HEK293T (cell line): ENCODE measurements around the gene GNG2.

Experiments used
- CTCF ChIA-PET: fragments of 350-600 bp; formaldehyde crosslinking; extraction: SDS; loops from one replicate; lab custom pipeline; 2021; ENCODE audit warnings: antibody characterized with exemption, inconsistent platforms; lab: Yijun Ruan, JAX
- POLR2A ChIA-PET: fragments of 350-600 bp; formaldehyde crosslinking; extraction: SDS; loops from one replicate; lab custom pipeline; 2020; ENCODE audit warnings: antibody characterized with exemption, inconsistent platforms; lab: Yijun Ruan, JAX
- DNase-seq: peaks from one replicate; pipeline ENCODE4 v3.0.0; 2012; ENCODE audit warnings: mixed read lengths; ENCODE audit errors: extremely low spot score
- ARNT ChIP-seq: fragments of 450-650 bp; IDR thresholded peaks from 2 replicates; pipeline ENCODE4 v1.6.1; 2017; ENCODE audit warnings: mild to moderate bottlenecking
- BHLHE40 ChIP-seq: fragments of 450-650 bp; IDR thresholded peaks from 2 replicates; pipeline ENCODE4 v1.6.1; 2016; ENCODE audit warnings: mild to moderate bottlenecking, moderate library complexity, borderline replicate concordance
- CTBP1 ChIP-seq: fragments of 450-650 bp; IDR thresholded peaks from 2 replicates; pipeline ENCODE4 v1.6.1; 2016; ENCODE audit warnings: borderline replicate concordance
- ELF4 ChIP-seq: fragments of 450-650 bp; IDR thresholded peaks from 2 replicates; pipeline ENCODE4 v1.6.1; 2017; ENCODE audit warnings: antibody characterized with exemption
- FOXA1 ChIP-seq: fragments of 450-650 bp; IDR thresholded peaks from 2 replicates; pipeline ENCODE4 v1.6.1; 2016; ENCODE audit warnings: mild to moderate bottlenecking
- FOXK2 ChIP-seq: fragments of 450-650 bp; IDR thresholded peaks from 2 replicates; pipeline ENCODE4 v1.6.1; 2016; ENCODE audit warnings: mild to moderate bottlenecking
- FOXM1 ChIP-seq: fragments of 450-650 bp; IDR thresholded peaks from 2 replicates; pipeline ENCODE4 v1.6.1; 2017; ENCODE audit warnings: mild to moderate bottlenecking, borderline replicate concordance
- HDGF ChIP-seq: fragments of 450-650 bp; IDR thresholded peaks from 2 replicates; pipeline ENCODE4 v1.6.1; 2017; ENCODE audit warnings: antibody characterized with exemption, borderline replicate concordance
- L3MBTL2 ChIP-seq: fragments of 450-650 bp; conservative IDR thresholded peaks from 2 replicates; pipeline ENCODE4 v1.6.1; 2016; ENCODE audit warnings: mild to moderate bottlenecking
- LEF1 ChIP-seq: fragments of 450-650 bp; IDR thresholded peaks from 2 replicates; pipeline ENCODE4 v1.6.1; 2017; ENCODE audit warnings: mild to moderate bottlenecking, borderline replicate concordance
- NFRKB ChIP-seq: fragments of 450-650 bp; IDR thresholded peaks from 2 replicates; pipeline ENCODE4 v1.6.1; 2016; ENCODE audit warnings: mild to moderate bottlenecking, moderate library complexity
- SP1 ChIP-seq: fragments of 450-650 bp; IDR thresholded peaks from 2 replicates; pipeline ENCODE4 v1.6.1; 2017
- SUZ12 ChIP-seq: fragments of 450-650 bp; IDR thresholded peaks from 2 replicates; pipeline ENCODE4 v1.6.1; 2016; ENCODE audit warnings: mild to moderate bottlenecking
- TARDBP ChIP-seq: fragments of 450-650 bp; IDR thresholded peaks from 2 replicates; pipeline ENCODE4 v1.6.1; 2016
- ZNF384 ChIP-seq: fragments of 450-650 bp; IDR thresholded peaks from 2 replicates; pipeline ENCODE4 v1.6.1; 2016
- TF ChIP-seq, protein P1 (sequence below): fragments of 450-650 bp; IDR thresholded peaks from 2 replicates; pipeline ENCODE4 v1.6.1; 2016

Gene GNG2

DNA sequence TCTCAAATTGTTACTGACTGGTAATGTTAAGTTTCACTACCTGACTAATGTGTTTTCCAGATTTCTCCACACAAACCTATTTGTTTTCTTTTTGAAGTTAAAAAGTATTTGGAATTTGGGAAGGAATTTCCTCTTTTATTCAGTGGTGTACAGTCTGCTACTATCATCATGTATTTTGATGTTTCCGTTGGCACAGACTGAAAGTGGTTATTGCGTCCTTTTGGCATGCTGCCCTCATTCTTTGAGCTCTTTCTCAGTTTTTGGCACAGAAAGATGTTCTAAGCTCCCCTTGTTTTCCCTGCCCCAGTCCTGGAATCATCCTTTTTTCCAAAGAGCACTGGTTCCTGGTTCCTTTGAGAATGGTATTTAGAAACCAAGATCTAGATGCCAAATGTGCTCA lies 97.5 kb downstream of the GNG2 start:
- CTCF ChIA-PET = interaction anchor here (0.9 kb wide), 1 partner anchor 21 kb away, joined by 3 read pairs; no protein-coding TSS in a partner anchor
- no peak for DNase-seq
- no peak for TF ChIP-seq HDGF
- no peak for TF ChIP-seq TARDBP
- no peak for TF ChIP-seq FOXK2
- TF ChIP-seq, protein P1, sequence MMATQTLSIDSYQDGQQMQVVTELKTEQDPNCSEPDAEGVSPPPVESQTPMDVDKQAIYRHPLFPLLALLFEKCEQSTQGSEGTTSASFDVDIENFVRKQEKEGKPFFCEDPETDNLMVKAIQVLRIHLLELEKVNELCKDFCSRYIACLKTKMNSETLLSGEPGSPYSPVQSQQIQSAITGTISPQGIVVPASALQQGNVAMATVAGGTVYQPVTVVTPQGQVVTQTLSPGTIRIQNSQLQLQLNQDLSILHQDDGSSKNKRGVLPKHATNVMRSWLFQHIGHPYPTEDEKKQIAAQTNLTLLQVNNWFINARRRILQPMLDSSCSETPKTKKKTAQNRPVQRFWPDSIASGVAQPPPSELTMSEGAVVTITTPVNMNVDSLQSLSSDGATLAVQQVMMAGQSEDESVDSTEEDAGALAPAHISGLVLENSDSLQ = no peak
- TF ChIP-seq FOXA1 = no peak
- TF ChIP-seq ELF4 = no peak
- TF ChIP-seq NFRKB = no peak
- no peak for TF ChIP-seq SUZ12
- POLR2A ChIA-PET = interaction anchor here (0.6 kb wide), 1 partner anchor 1104 kb away, joined by 3 read pairs; no protein-coding TSS in a partner anchor

DNA sequence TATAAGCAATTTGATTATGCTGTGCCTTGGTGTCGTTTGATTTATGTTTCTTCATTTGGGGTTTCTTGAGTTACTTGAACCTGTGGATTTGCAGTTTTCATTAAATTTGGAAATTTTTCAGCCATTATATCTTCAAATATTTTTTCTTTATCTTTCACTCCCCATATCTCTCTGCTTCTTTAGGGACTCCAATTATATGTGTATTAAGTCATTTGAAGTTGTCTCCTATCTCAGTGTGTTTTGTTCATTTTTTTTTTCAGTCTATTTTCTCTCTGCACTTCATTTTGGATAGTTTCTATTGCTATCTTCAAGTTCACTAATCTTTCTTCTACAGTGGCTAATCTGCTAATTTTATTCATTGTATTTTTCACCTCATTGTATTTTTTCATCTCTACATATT lies 99.5 kb downstream of the GNG2 start:
- ChIA-PET POLR2A (no interaction called here), CTCF (no interaction called here)
- no peak for DNase-seq
- TF ChIP-seq L3MBTL2 (no peak), SUZ12 (no peak), FOXM1 (no peak), HDGF (no peak), NFRKB (no peak), CTBP1 (no peak), FOXA1 (no peak), TARDBP (no peak)

DNA sequence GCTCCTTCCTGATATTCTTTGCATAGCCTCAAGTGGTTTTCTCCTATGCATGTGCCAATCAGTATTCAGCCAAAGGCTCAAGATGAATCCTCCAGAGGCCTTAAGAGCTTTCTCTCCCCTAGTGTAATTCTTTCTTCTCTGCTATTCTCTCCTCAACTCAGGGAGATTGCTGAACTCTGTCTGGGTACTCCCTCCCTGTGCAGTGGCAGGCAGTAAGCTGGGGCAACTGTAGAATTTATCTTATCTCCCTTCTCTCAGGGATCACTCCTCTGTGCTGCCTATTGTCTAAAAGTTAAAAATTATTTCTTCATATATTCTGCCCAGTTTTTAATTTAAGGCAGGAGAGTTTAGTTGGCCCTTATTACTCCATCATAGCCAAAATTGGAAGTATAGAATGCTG lies 100.5 kb downstream of the GNG2 start:
- ChIA-PET POLR2A (no interaction called here), CTCF (no interaction called here)
- no peak for TF ChIP-seq FOXM1
- no peak for TF ChIP-seq SP1
- TF ChIP-seq NFRKB = no peak
- TF ChIP-seq ELF4 = no peak
- TF ChIP-seq, protein P1 = no peak

DNA sequence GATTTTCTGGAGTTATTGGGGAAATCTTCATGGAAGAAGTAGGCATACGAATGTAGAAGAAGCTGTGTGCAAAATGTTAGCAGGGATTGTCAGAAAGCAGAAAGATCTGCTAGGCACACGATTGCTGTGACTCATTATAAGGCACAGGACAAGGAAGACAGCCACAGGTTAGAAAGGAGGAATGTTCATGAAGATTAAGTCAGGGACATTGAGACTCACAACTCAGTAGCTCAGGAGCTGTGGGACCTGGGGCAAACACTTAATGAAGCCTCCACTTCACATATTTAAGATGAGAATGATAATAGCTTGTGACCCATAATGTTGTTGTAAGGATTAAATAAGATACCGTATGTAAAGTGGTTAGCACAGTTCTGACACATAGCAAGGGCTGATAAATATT lies 102.3 kb downstream of the GNG2 start:
- DNase-seq = no peak
- ChIA-PET CTCF (no interaction called here), POLR2A (no interaction called here)
- no peak for TF ChIP-seq TARDBP
- TF ChIP-seq CTBP1 = no peak
- TF ChIP-seq L3MBTL2 = no peak
- TF ChIP-seq FOXA1 = no peak
- TF ChIP-seq FOXK2 = no peak
- TF ChIP-seq HDGF = no peak

More for the DNA sequence above, 100.5 kb downstream of the GNG2 start:
- no peak for DNase-seq

- ChIA-PET CTCF (no interaction called here), POLR2A (no interaction called here)
- no peak for TF ChIP-seq BHLHE40
- TF ChIP-seq CTBP1 = no peak
- no peak for TF ChIP-seq LEF1
- TF ChIP-seq L3MBTL2 = no peak
- TF ChIP-seq FOXA1 = no peak
- no peak for TF ChIP-seq ZNF384
- TF ChIP-seq ARNT = no peak
- TF ChIP-seq ELF4 = no peak
- DNase-seq = no peak
Observed at GRCh38 chr14:51963286-51963685, 102.9 kb downstream of the GNG2 start.

GRCh38 chr14:51967521-51967920 lies 107.1 kb downstream of the GNG2 start:
- ChIA-PET POLR2A (no interaction called here), CTCF (interaction anchor here (1.2 kb wide), 1 partner anchor 11 kb away, joined by 3 read pairs; no protein-coding TSS in a partner anchor)
- DNase-seq = no peak
- TF ChIP-seq FOXK2 (no peak), LEF1 (no peak), L3MBTL2 (no peak), NFRKB (no peak), ARNT (no peak), FOXA1 (no peak), BHLHE40 (no peak), FOXM1 (no peak), HDGF (no peak), CTBP1 (no peak), ELF4 (no peak), SP1 (no peak), ZNF384 (no peak)
- TF ChIP-seq, protein P1 = no peak

- no peak for DNase-seq
- no peak for TF ChIP-seq LEF1
- TF ChIP-seq TARDBP = no peak
- TF ChIP-seq ZNF384 = no peak
- TF ChIP-seq, protein P1 = no peak
- TF ChIP-seq CTBP1 = no peak
- no peak for TF ChIP-seq BHLHE40
- TF ChIP-seq NFRKB = no peak
- no peak for TF ChIP-seq FOXK2
- no peak for TF ChIP-seq ARNT
- no peak for TF ChIP-seq SUZ12
- no peak for TF ChIP-seq HDGF
- TF ChIP-seq ELF4 = no peak
- TF ChIP-seq L3MBTL2 = no peak
- no peak for TF ChIP-seq SP1
- POLR2A ChIA-PET = no interaction called here
- CTCF ChIA-PET = interaction anchor here (1.7 kb wide), 1 partner anchor 9 kb away, joined by 11 read pairs; no protein-coding TSS in a partner anchor
Observed at GRCh38 chr14:51969852-51970540, 109.6 kb downstream of the GNG2 start.
